Measurements from ENCODE around the gene NT5DC4.

Gene NT5DC4

GRCh38 chr2:112723547-112723940 is 2.7 kb downstream of the NT5DC4 start:
- no peak for DNase-seq (ENCODE audit: low read depth in 2 of 2)

DNA sequence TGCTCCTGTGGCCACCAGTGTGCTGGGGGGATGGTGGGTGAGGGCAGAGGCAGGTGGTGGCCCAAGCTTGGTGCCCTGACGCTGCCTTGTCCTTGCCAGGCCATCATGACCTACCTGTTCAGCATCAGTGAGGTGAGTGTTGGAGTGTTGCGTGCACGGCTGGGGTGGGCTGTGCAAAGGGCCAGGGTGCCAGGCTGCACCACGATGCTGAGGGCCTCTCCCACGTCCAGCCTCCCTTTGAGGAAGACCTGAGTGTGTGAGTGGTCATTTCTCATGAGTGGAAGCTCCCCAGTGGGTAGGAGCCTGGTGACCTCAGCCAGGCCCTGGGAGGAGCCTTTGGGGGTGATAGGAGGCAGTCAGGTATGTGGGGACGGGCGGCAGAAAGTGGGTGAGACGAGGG is 3.2 kb downstream of the NT5DC4 start:
- DNase-seq (ENCODE audit: low read depth in 2 of 2): no peak

GRCh38 chr2:112724591-112725525 is 4.0 kb downstream of the NT5DC4 start:
- no peak for DNase-seq (ENCODE audit: low read depth in 2 of 2)

DNA sequence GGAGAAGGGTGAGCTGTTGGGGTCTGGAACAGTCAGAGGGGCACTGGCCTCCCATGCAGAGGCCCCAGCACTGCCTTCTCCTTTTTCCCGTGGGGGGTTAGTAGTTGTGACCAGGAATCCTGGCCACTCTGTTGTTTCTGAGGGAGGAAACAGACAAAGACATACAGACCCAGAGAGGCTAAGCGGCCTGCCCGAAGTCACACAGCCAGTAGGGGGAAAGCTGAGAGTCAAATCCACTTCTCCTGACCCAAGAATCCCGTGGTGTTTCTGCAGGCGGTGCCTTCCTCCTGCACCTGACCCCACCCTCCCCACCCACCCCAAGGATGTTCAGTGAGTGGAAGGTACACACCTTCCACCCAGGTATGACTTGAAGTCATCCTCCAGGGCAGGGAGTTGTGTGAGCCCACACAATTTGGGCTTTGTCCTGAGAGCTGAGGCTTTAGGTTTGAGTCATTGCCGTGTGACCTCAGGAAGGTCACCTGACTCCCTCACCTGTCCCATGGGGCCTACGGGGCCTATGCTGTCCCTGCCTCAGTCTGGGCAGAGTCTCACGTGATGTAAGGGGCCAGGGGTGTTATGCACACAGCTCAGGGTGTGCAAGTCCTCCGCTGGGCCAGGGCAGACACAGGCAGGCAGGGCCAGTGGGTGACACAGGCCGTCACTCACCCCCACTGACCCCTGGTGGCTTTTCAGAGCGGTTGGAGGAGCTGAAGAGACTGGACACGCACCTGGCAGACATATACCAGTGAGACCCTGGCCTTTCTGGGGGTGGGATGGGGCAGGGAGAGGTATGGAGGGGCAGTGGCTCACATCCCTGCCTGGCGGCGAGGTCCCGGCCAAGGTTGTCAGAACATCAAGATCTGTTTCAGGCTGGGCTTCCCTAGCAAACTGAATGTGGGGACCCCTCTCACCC is 5.0 kb downstream of the NT5DC4 start:
- no peak for DNase-seq (ENCODE audit: low read depth in 2 of 2)

DNA sequence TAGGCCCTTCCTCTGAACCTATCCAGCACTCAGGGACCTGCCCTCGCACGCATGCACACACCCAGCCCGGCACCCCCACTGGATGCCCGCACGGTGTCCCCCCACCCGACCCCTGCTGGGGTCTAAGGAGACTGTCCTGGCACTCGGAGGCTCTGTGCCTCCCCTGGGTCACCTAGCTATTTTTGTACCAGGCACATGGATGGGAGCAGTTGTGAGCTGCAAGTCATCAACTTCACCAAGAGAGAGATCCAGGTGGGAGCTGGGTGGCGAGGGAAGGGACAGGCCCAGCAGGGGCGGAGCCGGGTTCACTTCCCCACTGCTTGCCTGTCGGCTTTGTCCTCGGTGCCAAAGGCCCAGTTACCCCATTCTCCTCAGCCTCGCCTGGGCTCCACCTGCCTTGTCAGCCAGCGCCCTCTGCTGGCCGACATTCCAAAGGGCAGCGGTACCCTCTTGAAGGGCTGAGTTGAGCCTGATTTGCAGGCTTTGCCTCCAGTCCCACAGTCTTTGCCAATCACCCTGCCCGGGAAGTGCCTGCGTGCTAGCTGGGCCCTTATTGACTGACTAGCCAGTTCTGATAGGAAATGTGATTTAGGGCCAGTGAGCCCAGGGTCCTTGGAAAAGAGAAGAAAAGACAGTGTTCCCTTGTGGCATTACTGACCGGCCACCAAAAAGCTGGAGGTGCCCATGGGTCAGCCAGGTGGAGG is 5.8 kb downstream of the NT5DC4 start:
- DNase-seq (ENCODE audit: low read depth in 2 of 2): peak; percentile 63 to 71

GRCh38 chr2:112727276-112728028 is 6.6 kb downstream of the NT5DC4 start:
- DNase-seq (ENCODE audit: low read depth in 2 of 2): no peak

DNA sequence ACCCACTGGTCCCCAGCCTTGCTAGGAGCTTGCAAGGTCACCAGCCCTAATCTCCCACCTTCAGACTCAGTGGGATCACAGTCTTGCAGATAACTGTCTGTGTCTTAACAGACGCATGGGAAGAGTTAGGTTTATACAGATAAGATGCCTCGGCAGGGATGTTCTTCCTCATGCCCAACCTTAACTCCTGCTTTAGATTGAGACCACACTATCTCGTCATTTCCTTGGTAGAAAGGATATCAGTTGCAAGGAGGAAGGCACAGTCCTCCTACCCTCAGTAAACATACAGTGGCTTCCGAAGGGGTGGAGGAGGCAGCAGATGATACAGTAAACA is 7.2 kb downstream of the NT5DC4 start:
- DNase-seq (ENCODE audit: low read depth in 2 of 2): no peak

GRCh38 chr2:112728378-112729175 is 7.8 kb downstream of the NT5DC4 start:
- no peak for DNase-seq (ENCODE audit: low read depth in 2 of 2)

GRCh38 chr2:112730216-112730615 is 9.4 kb downstream of the NT5DC4 start:
- no peak for DNase-seq (ENCODE audit: low read depth in 2 of 2)

DNA sequence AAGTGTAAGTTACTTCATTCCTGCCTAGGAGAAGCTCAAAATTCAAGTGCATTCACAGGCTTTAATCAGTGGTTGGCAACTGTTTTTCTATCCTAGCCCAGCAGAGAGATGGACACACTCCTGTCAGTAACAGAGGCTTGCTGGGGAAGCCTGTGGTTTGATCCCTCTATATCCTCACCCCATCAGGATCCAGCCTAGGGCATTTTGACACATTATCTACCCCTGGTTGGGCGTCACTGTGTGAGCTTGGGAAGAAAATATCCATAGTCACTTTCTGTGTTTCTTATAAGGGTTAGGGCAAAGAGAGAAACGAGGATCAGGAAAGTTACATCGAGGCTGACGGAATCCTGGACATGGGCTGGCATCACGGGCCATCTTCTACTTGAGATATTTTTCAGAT is 10.0 kb downstream of the NT5DC4 start:
- DNase-seq (ENCODE audit: low read depth in 2 of 2): no peak

DNA sequence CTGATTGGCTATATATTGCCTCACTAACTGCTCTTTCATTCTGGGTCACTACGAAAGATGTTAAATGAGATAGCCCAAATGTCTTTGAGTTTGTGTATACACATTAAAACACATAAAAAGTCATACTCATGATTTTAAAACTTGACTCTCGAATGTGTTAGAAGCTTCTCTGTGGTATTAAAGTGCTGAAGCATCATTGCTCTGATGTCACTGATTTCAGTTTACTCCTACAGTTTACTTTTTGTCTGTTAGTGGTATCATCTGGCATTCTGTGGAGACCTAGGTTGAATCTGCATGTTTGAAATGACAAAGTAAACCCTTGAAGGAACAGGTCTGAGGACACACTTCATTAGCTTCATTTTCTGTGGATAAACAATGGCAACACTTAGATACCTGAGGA is 10.7 kb downstream of the NT5DC4 start:
- DNase-seq (ENCODE audit: low read depth in 2 of 2): no peak

DNA sequence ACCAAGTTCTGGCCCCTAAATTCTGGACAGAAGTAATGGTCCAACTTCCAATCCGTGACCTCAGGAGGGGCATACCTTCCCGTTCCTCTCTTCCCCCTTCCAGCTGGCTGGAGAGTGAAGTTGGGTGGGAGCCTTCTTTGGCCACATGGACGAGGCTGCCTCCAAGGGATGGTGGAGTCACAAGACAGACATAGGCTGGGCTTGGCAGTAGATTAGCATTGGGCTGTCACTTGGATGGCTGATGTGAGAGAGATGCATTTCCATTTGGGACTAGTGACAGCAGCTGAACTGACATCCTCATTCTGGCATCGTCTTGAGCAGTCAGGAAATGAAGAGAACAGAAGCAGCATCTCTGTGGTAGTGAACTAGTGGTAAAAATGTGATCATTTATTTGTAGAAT is 12.6 kb downstream of the NT5DC4 start:
- DNase-seq (ENCODE audit: low read depth in 2 of 2): no peak

DNA sequence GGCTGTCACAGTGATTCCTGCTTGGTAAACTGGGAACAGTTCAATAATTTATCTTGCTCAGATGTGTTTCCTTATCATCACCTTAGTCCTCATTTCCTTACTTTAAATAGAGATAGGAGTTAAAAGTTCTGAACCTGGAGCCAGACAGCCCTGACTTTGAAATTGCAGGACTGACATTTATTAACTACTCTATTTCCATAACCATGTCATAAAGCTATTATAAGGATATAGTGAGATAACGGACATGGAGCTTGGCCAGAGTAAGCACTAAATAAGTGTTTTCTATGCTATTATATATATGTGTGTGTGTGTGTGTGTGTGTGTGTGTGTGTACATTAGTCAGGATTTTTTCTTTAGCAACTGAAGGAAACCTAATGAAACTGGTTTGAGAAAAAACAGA is 13.1 kb downstream of the NT5DC4 start:
- no peak for DNase-seq (ENCODE audit: low read depth in 2 of 2)

GRCh38 chr2:112737542-112738232 is 16.9 kb downstream of the NT5DC4 start:
- no peak for DNase-seq (ENCODE audit: low read depth in 2 of 2)

DNA sequence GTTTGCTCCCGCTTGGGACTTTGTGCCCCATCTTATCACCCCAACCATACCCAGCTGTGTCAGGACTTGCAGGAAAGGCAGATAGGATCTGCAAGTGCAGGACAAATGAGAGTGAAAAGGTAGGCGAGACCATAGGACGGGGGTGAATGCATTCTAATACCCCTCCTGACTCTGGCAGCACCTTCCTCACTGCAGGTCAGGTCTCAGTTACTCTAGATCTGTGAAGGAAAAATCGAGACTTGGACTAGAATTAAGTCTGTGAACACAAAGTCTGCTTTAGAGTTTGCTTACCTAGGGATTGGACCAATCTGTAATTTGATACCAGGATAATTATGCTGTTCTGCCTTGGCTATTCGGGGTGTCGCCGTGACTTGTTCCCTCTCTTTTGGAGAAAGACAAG is 19.7 kb downstream of the NT5DC4 start:
- no peak for DNase-seq (ENCODE audit: low read depth in 2 of 2)

GRCh38 chr2:112749755-112750559 is 29.1 kb downstream of the NT5DC4 start:
- DNase-seq (ENCODE audit: low read depth in 2 of 2): peak; percentile 45 to 63

DNA sequence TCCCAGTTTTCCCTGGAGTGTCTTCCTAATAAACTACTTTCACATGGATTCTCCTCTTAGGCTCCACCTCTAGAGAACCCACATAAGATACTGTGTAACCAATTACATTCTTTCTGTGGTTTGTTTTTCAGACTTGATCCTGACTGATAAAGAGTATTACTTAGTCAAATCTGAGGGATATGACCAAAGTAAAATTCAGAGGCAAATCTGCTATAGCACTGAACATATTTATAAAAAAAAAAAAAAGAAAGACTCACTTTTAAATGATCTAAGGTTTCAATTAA is 29.7 kb downstream of the NT5DC4 start:
- DNase-seq (ENCODE audit: low read depth in 2 of 2): no peak

GRCh38 chr2:112751451-112752197 is 30.8 kb downstream of the NT5DC4 start:
- DNase-seq (ENCODE audit: low read depth in 2 of 2): no peak

DNA sequence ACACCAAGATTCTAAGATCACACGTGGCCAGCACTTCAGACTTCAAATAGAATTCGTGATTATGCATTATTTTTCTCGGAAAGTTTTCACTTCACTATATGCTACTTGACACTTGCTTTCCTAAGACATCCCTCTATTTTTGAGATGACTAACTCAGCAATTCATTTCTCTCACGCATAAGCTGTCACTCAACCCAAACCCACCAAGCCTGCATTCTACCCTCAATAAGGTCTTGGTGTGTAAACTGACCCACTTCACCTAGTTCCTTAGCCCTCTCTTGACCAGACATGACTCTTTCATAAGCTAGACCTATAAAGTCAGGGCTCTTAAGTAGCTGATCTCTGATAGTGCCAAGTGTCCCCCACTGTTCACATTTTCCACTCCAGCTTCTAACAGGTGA is 31.8 kb downstream of the NT5DC4 start:
- DNase-seq (ENCODE audit: low read depth in 2 of 2): no peak
